Skeletal muscle satellite cell (primary cell): ENCODE results near the gene FAM227A.
"Not testable (repeated sequence)": the region's sequence is repeated elsewhere in the genome, so short reads cannot be mapped to it uniquely, and the experiment has no call there.

ENCODE experiments used
- H3K27me3 ChIP-seq: 2 replicates; pipeline ENCODE4 v1.7.0; 2013; ENCODE audit warnings: low read length; ENCODE audit not compliant: control insufficient read depth, insufficient read depth
- H3K36me3 ChIP-seq: 2 replicates; pipeline ENCODE4 v1.7.0; 2013; ENCODE audit warnings: mild to moderate bottlenecking, control low read depth, low read length; ENCODE audit not compliant: insufficient read depth
- H3K4me1 ChIP-seq: 2 replicates; pipeline ENCODE4 v1.7.0; 2013; ENCODE audit warnings: low read length; ENCODE audit not compliant: control insufficient read depth, insufficient read depth
- H3K4me2 ChIP-seq: 2 replicates; pipeline ENCODE4 v1.7.0; 2013; ENCODE audit warnings: mild to moderate bottlenecking, low read length
- H3K4me3 ChIP-seq: 2 replicates; pipeline ENCODE4 v1.7.0; 2013; ENCODE audit warnings: low read length
- H3K9ac ChIP-seq: 2 replicates; pipeline ENCODE4 v1.7.0; 2013; ENCODE audit warnings: mild to moderate bottlenecking, low read depth, low read length, moderate library complexity
- H3K9me3 ChIP-seq: replicated peaks from 2 replicates; pipeline ENCODE4 v1.7.0; 2013; ENCODE audit warnings: mild to moderate bottlenecking, control low read depth, low read length

FAM227A gene

GRCh38 chr22:38628444-38628843, 27.7 kb downstream of the FAM227A start:
- no peaks in the 10 kb centered on the region for H3K9me3 ChIP-seq
- no peak overlapping the region for H3K4me2 ChIP-seq
- H3K27me3 ChIP-seq = no peaks in the 10 kb centered on the region
- no peaks in the 10 kb centered on the region for H3K4me1 ChIP-seq
- no peaks in the 10 kb centered on the region for H3K36me3 ChIP-seq
- no peak overlapping the region for H3K4me3 ChIP-seq
- no peak overlapping the region for H3K9ac ChIP-seq

- Histone ChIP-seq H3K9me3 (peaks cover 3% of the 10 kb centered on the region), H3K4me3 (no peak overlapping the region), H3K36me3 (no peaks in the 10 kb centered on the region), H3K4me2 (no peak overlapping the region), H3K4me1 (no peaks in the 10 kb centered on the region), H3K27me3 (no peaks in the 10 kb centered on the region), H3K9ac (no peak overlapping the region)
Measured at GRCh38 chr22:38623351-38623750, 32.8 kb downstream of the FAM227A start.

- Histone ChIP-seq H3K9me3 (peaks cover 3% of the 10 kb centered on the region), H3K4me1 (no peaks in the 10 kb centered on the region), H3K4me2 (no peak overlapping the region), H3K36me3 (no peaks in the 10 kb centered on the region), H3K4me3 (no peak overlapping the region), H3K27me3 (no peaks in the 10 kb centered on the region), H3K9ac (no peak overlapping the region)
Measured at GRCh38 chr22:38618682-38619081, 37.5 kb downstream of the FAM227A start.

GRCh38 chr22:38618258-38618657, 37.9 kb downstream of the FAM227A start:
- no peak overlapping the region for H3K4me2 ChIP-seq
- H3K27me3 ChIP-seq = no peaks in the 10 kb centered on the region
- H3K9me3 ChIP-seq = peaks cover 3% of the 10 kb centered on the region
- no peak overlapping the region for H3K4me3 ChIP-seq
- H3K4me1 ChIP-seq = no peaks in the 10 kb centered on the region
- H3K9ac ChIP-seq = no peak overlapping the region
- no peaks in the 10 kb centered on the region for H3K36me3 ChIP-seq

- H3K4me2 ChIP-seq, H3K9ac ChIP-seq, H3K27me3 ChIP-seq: not testable (repeated sequence)
Measured at GRCh38 chr22:38615064-38615405, 41.2 kb downstream of the FAM227A start.

GRCh38 chr22:38614332-38615063, 41.7 kb downstream of the FAM227A start:
- no peak overlapping the region for H3K9ac ChIP-seq
- peaks cover 3% of the 10 kb centered on the region for H3K9me3 ChIP-seq
- no peaks in the 10 kb centered on the region for H3K4me1 ChIP-seq
- H3K4me3 ChIP-seq = no peak overlapping the region
- no peaks in the 10 kb centered on the region for H3K27me3 ChIP-seq
- no peak overlapping the region for H3K4me2 ChIP-seq
- H3K36me3 ChIP-seq = no peaks in the 10 kb centered on the region

More at GRCh38 chr22:38615064-38615405, 41.2 kb downstream of the FAM227A start:
- not testable (repeated sequence) for H3K9me3 ChIP-seq, H3K4me3 ChIP-seq, H3K4me1 ChIP-seq, H3K36me3 ChIP-seq

- Histone ChIP-seq H3K9me3 (peaks cover 3% of the 10 kb centered on the region), H3K36me3 (no peaks in the 10 kb centered on the region), H3K4me1 (no peaks in the 10 kb centered on the region), H3K27me3 (no peaks in the 10 kb centered on the region), H3K4me2 (no peak overlapping the region), H3K4me3 (no peak overlapping the region), H3K9ac (no peak overlapping the region)
Measured at GRCh38 chr22:38613588-38613987, 42.6 kb downstream of the FAM227A start.

GRCh38 chr22:38612217-38613006, 43.8 kb downstream of the FAM227A start:
- no peak overlapping the region for H3K4me2 ChIP-seq
- no peaks in the 10 kb centered on the region for H3K27me3 ChIP-seq
- no peak overlapping the region for H3K9ac ChIP-seq
- no peaks in the 10 kb centered on the region for H3K9me3 ChIP-seq
- H3K36me3 ChIP-seq = no peaks in the 10 kb centered on the region
- no peak overlapping the region for H3K4me3 ChIP-seq
- H3K4me1 ChIP-seq = no peaks in the 10 kb centered on the region

- no peak overlapping the region for H3K4me2 ChIP-seq
- no peaks in the 10 kb centered on the region for H3K9me3 ChIP-seq
- H3K36me3 ChIP-seq = no peaks in the 10 kb centered on the region
- no peak overlapping the region for H3K4me3 ChIP-seq
- H3K9ac ChIP-seq = no peak overlapping the region
- H3K4me1 ChIP-seq = peaks cover 2% of the 10 kb centered on the region
- H3K27me3 ChIP-seq = no peaks in the 10 kb centered on the region
Measured at GRCh38 chr22:38611559-38611958, 44.6 kb downstream of the FAM227A start.

- Histone ChIP-seq H3K4me3 (no peak overlapping the region), H3K36me3 (no peaks in the 10 kb centered on the region), H3K9me3 (no peaks in the 10 kb centered on the region), H3K27me3 (no peaks in the 10 kb centered on the region), H3K9ac (no peak overlapping the region), H3K4me2 (no peak overlapping the region), H3K4me1 (peaks cover 10% of the 10 kb centered on the region)
Measured at GRCh38 chr22:38610234-38610633, 46.0 kb downstream of the FAM227A start.

- Histone ChIP-seq H3K9ac (no peak overlapping the region), H3K9me3 (no peaks in the 10 kb centered on the region), H3K4me2 (no peak overlapping the region), H3K36me3 (no peaks in the 10 kb centered on the region), H3K27me3 (no peaks in the 10 kb centered on the region), H3K4me1 (peaks cover 10% of the 10 kb centered on the region), H3K4me3 (no peak overlapping the region)
Measured at GRCh38 chr22:38608992-38609750, 47.0 kb downstream of the FAM227A start.
